Keratinocyte (primary cell): ENCODE results near the gene TEKTIP1. TPM values are rescaled to one million over a fixed set of nuclear protein-coding genes. Genes with fewer than 3 reads are reported as not detected.

Experiments used
- DNase-seq: peaks from one replicate; pipeline ENCODE4 v3.0.0-alpha.2; 2011; ENCODE audit warnings: low read depth, missing footprints, low spot score
- FAIRE-seq: peaks from 2 replicates; lab custom pipeline; 2011; peaks lifted over from hg19 to GRCh38; lab: Jason Lieb, UNC
- H2AFZ ChIP-seq: 2 replicates; pipeline ENCODE4 v1.6.0; 2012; ENCODE audit warnings: low read length, control low read depth, inconsistent platforms; ENCODE audit not compliant: control insufficient read depth
- H3K27ac ChIP-seq: 2 replicates; pipeline ENCODE4 v1.5.1; 2011; ENCODE audit warnings: low read length; ENCODE audit not compliant: control insufficient read depth, insufficient read depth
- H3K27me3 ChIP-seq: 3 replicates; pipeline ENCODE4 v1.6.0; 2011; ENCODE audit warnings: low read length; ENCODE audit not compliant: control insufficient read depth, insufficient read depth; ENCODE audit errors: extremely low read depth
- H3K36me3 ChIP-seq, 2 experiments: 2 replicates in 1 of 2; 3 replicates in 1 of 2; pipeline ENCODE4 v1.5.1; 2011; ENCODE audit warnings: low read length in 2 of 2, mild to moderate bottlenecking in 1 of 2; ENCODE audit not compliant: control insufficient read depth in 2 of 2, insufficient read depth in 2 of 2; ENCODE audit errors: extremely low read depth in 1 of 2
- H3K4me1 ChIP-seq: 3 replicates; pipeline ENCODE4 v1.5.1; 2011; ENCODE audit warnings: low read length; ENCODE audit not compliant: control insufficient read depth, insufficient read depth; ENCODE audit errors: extremely low read depth
- H3K4me2 ChIP-seq: 3 replicates; pipeline ENCODE4 v1.6.0; 2011; ENCODE audit warnings: low read depth, low read length; ENCODE audit not compliant: control insufficient read depth, insufficient read depth; ENCODE audit errors: extremely low read depth
- H3K4me3 ChIP-seq, 3 experiments: fragments of 200-600 bp in 1 of 3; sonication (generic) in 1 of 3; 2 replicates in 2 of 3; 3 replicates in 1 of 3; pipeline ENCODE4 v1.5.1; 2011 to 2016; ENCODE audit warnings: low read length in 3 of 3, mild to moderate bottlenecking in 3 of 3, control low read depth in 2 of 3, inconsistent platforms in 1 of 3, low read depth in 1 of 3, mixed read lengths in 1 of 3, mixed run types in 1 of 3, moderate library complexity in 1 of 3; ENCODE audit not compliant: control insufficient read depth in 2 of 3, insufficient read depth in 2 of 3; ENCODE audit errors: extremely low read depth in 1 of 3
- H3K79me2 ChIP-seq: 2 replicates; pipeline ENCODE4 v1.6.0; 2012; ENCODE audit warnings: low read length; ENCODE audit not compliant: control insufficient read depth, insufficient read depth
- H3K9ac ChIP-seq: 3 replicates; pipeline ENCODE4 v1.6.0; 2011; ENCODE audit warnings: low read length; ENCODE audit not compliant: control insufficient read depth, insufficient read depth; ENCODE audit errors: extremely low read depth
- H3K9me1 ChIP-seq: 3 replicates; pipeline ENCODE4 v1.6.0; 2011; ENCODE audit warnings: low read length; ENCODE audit not compliant: control insufficient read depth, insufficient read depth; ENCODE audit errors: extremely low read depth
- H3K9me3 ChIP-seq: 2 replicates; pipeline ENCODE4 v1.5.1; 2012; ENCODE audit warnings: low read depth, low read length; ENCODE audit not compliant: control insufficient read depth
- H4K20me1 ChIP-seq: 3 replicates; pipeline ENCODE4 v1.6.0; 2011; ENCODE audit warnings: low read length; ENCODE audit not compliant: control insufficient read depth, insufficient read depth; ENCODE audit errors: extremely low read depth
- CTCF ChIP-seq, 3 experiments: IDR thresholded peaks in 1 of 3; conservative IDR thresholded peaks in 1 of 3; optimal IDR thresholded peaks in 1 of 3; 2 replicates in 2 of 3; 3 replicates in 1 of 3; pipeline versions ENCODE3 to v1.5.1; 2011; ENCODE audit warnings: low read length in 3 of 3, mild to moderate bottlenecking in 3 of 3, moderate library complexity in 2 of 3, control low read depth in 1 of 3, inconsistent platforms in 1 of 3; ENCODE audit not compliant: insufficient read depth in 2 of 3; ENCODE audit errors: extremely low read depth in 1 of 3
- EZH2 ChIP-seq: IDR thresholded peaks from one replicate; pipeline ENCODE4 v1.6.1; 2012; ENCODE audit warnings: inconsistent platforms, mild to moderate bottlenecking, low read length, moderate library complexity
- dilution Hi-C: fragments of 300-500 bp; cut with MboI; formaldehyde crosslinking; loops from one replicate; pipeline ENCODE4 v1.7.0; 2020; ENCODE audit warnings: low sequenced_read_pairs; ENCODE audit not compliant: extremely low pct_ligation_motif_present
- polyA plus RNA-seq, 5 experiments: library from polyadenylated mRNA; depleted of rRNA in 3 of 5; stranded (reverse) in 3 of 5; stranded (forward) in 1 of 5; unstranded in 1 of 5; fragments of >200 nt; gene quantifications; 1 replicate in 1 of 5; 2 replicates in 3 of 5; 3 replicates in 1 of 5; pipeline versions ENCODE4 v1.2.1 to v1.2.3, GENCODE V29; 2011 to 2012; ENCODE audit warnings: missing spikeins in 2 of 5, low read depth in 1 of 5, low replicate concordance in 1 of 5

TEKTIP1 gene
- polyA plus RNA-seq, 1 donor (not counting 4 experiments of a cell fraction or from before 2014, with no cell fraction given): not detected

DNA sequence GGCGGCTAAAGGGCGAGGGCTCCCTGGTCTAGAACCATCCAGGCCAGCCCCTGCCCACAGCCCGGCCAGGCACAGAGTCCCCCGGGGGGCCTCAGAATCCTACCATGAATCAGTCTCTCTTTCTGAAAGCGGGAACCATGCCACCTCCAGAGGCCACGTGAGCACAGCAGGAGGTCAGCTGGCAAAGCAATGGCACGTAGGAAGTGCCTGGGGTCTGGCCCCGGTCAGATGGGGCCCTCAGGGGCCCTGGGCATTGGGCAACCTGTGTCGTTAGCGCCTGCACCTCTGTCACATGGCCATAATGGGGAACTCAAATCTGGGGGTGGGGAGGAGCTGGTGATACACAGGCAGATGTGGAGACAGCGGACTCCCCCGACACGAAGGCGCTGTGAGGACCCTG is 9.6 kb downstream of the TEKTIP1 start:
- no peak overlapping the region for H3K9ac ChIP-seq
- H3K79me2 ChIP-seq: peaks cover 7% of the 10 kb centered on the region
- peaks cover 9% of the 10 kb centered on the region for H3K4me1 ChIP-seq
- peaks cover 9 to 18% of the 10 kb centered on the region in 2 experiments for H3K36me3 ChIP-seq
- DNase-seq: no peak
- no peaks in the 10 kb centered on the region for H3K9me3 ChIP-seq
- dilution Hi-C loops: no loop called here
- no peak overlapping the region for H3K4me3 ChIP-seq
- TF ChIP-seq CTCF (optimal IDR thresholded peaks at IDR 0.05 in 1 of 3, IDR thresholded peaks at IDR 0.05 in 1 of 3, conservative IDR thresholded peaks at IDR 0.05 in 1 of 3; ENCODE audit: extremely low read depth in 1 of 3, insufficient read depth in 2 of 3, low read length in 3 of 3): no peak
- no peak for TF ChIP-seq EZH2
- H3K27me3 ChIP-seq: no peaks in the 10 kb centered on the region
- no peak overlapping the region for H2AFZ ChIP-seq
- H3K4me2 ChIP-seq: no peak overlapping the region
- no peaks in the 10 kb centered on the region for H3K9me1 ChIP-seq
- H4K20me1 ChIP-seq: peaks cover 6% of the 10 kb centered on the region
- FAIRE-seq: no peak
- H3K27ac ChIP-seq: no peak overlapping the region

GRCh38 chr19:3549816-3550215 is 10.8 kb downstream of the TEKTIP1 start:
- H3K4me1 ChIP-seq: peaks cover 8% of the 10 kb centered on the region
- H3K36me3 ChIP-seq: peaks cover 9 to 17% of the 10 kb centered on the region in 2 experiments
- no peak for FAIRE-seq
- H3K4me3 ChIP-seq: no peak overlapping the region
- peaks cover 11% of the 10 kb centered on the region for H4K20me1 ChIP-seq
- H3K79me2 ChIP-seq: peaks cover 15% of the 10 kb centered on the region
- H3K4me2 ChIP-seq: no peak overlapping the region
- no peak for TF ChIP-seq CTCF (optimal IDR thresholded peaks at IDR 0.05 in 1 of 3, IDR thresholded peaks at IDR 0.05 in 1 of 3, conservative IDR thresholded peaks at IDR 0.05 in 1 of 3; ENCODE audit: extremely low read depth in 1 of 3, insufficient read depth in 2 of 3, low read length in 3 of 3)
- TF ChIP-seq EZH2: no peak
- H3K27ac ChIP-seq: no peak overlapping the region
- H3K9ac ChIP-seq: no peak overlapping the region
- H3K9me1 ChIP-seq: no peaks in the 10 kb centered on the region
- DNase-seq: no peak
- H3K9me3 ChIP-seq: no peaks in the 10 kb centered on the region
- dilution Hi-C loops: no loop called here
- H2AFZ ChIP-seq: no peak overlapping the region
- no peaks in the 10 kb centered on the region for H3K27me3 ChIP-seq
